Hematopoietic multipotent progenitor cell treated with erythropoietin and hydrocortisone succinate and interleukin-3 and kit ligand, for 15 days (in vitro differentiated cells): ENCODE results near the gene PHLDA2.

Source experiments
- DNase-seq: peaks from one replicate; pipeline ENCODE4 v3.0.0-alpha.2; 2015; ENCODE audit warnings: low spot score

Gene PHLDA2

DNA sequence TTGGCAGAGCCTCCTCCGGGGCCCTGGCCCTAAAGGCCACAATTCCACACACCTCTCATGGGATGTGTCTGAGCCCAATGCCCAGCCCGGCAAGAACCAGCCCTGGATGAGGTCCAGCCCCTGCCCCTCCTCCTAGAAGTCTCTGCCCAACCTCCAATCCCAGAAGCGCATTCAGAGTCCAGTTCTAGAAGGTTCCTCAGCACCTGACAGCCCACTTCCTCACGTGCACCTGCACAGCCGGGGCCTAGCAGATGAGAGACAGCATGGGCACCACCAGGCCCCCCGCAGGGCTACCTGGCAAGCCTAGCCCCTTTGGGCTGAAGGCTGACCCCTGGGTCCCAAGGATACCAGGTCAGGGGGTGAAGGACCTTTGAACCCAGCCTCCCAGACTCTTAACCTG, 32.2 kb downstream of the PHLDA2 start:
- DNase-seq = no peak

DNA sequence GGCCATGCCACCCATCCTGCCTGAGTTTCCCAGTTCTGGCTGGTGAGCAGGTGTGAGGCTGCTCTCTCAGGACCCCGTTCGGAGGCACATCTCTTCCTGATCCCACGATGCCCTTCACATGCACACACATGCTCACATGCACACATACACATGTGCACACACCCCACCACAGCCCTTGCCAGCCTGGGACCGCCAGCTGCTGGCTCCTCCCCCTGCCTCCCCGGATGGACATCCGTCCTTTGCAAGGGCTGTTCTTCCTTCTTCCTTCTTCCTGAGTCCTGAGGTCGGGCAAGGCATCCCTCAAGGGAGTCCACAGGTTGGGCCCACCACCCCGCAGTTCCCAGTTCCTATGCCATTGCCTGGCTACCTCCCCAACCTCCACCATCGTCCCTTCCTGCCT, 33.2 kb downstream of the PHLDA2 start:
- DNase-seq = no peak

DNA sequence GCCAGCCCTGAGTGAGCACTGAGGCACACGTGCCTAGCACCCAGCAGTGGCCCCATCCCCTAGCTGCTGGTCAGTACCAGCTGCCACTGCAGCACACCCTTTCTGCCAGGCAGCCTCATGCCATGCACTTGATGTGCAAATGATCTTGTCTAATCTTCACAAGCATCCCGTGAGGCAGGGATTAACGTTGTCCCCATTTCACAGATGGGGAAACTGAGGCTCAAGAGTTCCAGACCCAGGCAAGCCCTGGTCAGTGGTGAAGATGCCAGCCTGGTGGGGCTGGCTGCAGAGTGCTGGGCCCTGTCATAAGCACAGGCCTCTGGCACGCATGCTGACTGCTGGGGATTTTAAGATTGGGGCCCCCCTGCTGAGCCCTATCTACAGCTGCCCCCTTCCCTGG, 35.3 kb downstream of the PHLDA2 start:
- no peak for DNase-seq

DNA sequence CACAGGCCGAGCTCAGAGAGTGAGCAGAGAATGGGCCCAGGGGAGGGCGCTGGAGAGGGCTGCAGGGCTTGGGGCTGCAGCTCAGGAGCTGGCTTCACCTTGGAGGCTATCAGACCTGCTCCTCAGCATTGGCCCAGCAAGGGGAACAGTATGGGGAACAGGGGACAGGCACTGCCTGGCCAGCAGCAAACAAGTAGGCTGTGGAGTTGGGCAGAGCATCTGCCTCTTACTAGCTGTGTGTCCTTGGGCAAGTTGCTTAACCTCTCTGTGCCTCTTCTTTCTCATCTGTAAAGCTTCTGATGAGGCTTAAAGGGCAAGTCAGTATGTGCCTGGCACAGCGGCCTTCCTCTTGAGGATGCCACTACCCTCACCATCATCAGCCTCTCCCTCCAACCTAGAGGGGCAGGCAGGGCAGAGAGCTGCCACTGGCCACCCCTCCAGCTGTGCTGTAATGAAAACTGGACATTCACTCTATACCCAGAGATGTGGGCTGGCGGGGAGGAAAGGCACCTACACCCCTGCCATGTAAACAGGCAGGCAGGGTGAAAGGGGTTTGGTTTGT, 36.2 kb downstream of the PHLDA2 start:
- no peak for DNase-seq

DNA sequence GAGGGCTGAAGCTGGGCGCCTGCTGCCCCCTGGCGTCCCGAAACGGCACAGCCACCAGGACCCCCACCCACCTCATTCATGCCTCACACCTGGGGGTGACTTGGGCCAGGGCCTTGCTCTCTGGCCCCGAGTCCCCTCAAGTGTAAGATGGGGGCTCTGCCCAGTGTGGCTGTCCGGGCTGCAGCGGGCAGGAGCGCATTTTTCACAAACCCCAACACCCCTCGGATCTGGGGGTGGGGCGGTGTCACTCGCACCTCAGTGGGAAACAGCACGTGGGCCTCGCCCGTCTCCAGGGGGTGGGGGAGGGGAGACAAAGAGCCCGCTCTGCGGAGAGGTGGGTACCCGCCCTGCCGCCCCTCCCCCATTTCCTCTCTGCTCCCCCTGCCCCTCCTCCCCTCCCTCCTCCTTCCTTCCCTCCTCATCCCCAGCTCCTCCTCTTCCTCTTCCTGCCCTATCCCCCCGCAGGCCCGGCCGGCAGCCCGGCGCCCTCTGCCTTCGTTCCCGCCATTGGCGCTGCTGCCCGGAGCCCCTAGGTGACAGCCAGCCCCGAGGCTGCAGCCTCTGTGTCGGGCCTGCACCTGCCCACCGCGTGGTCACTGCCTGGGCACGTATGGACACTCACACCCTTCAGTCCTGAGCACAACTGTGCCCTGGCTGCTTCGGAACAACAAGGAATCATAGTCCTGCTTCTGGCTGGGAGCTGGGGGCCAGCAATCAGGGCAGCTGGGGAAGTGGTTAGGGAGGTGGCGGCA, 36.8 kb downstream of the PHLDA2 start:
- DNase-seq = peak; percentile 21

DNA sequence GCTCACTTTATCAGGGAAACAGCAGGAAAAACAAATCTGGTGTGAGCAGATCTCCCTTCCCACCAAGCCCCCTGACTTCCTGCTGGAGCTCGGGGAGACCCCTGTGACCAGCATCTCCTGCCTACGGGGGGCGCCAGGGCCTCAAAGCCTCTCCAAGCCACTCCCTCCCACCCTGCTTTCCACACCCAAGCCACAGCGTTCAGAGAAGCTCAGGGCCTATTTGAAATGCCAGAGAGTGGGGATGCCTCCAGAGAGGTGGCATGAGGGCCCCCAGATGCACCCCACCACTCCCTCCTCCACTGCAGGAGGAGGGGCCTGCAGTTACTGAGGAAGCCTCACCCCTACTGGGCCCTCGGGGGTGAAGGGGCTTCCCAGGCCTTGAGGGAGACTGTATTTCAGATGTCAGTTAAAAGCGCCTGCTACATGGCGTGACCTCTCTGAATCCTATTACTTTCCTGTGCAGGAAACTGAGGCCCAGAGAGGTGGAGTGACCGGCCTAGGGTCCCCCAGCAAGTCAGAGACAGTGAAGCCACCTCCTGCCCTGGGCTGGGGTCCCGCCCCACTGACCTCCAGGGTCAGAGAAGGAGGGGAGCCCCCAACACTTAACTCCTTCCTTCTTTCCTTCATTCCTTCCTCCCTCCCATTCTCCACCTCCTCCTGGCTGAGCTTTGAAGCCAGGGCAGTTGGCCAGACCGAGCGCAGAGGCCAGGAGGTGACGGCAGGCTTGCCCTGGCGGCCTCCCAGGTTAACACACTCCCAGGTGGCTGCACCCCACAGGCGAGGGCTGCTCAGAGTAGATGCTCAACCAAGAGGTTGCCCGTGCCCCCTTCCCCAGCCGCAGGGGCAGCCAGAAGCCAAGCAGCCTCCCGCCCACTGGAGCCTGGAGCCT, 37.6 kb downstream of the PHLDA2 start:
- DNase-seq = no peak

DNA sequence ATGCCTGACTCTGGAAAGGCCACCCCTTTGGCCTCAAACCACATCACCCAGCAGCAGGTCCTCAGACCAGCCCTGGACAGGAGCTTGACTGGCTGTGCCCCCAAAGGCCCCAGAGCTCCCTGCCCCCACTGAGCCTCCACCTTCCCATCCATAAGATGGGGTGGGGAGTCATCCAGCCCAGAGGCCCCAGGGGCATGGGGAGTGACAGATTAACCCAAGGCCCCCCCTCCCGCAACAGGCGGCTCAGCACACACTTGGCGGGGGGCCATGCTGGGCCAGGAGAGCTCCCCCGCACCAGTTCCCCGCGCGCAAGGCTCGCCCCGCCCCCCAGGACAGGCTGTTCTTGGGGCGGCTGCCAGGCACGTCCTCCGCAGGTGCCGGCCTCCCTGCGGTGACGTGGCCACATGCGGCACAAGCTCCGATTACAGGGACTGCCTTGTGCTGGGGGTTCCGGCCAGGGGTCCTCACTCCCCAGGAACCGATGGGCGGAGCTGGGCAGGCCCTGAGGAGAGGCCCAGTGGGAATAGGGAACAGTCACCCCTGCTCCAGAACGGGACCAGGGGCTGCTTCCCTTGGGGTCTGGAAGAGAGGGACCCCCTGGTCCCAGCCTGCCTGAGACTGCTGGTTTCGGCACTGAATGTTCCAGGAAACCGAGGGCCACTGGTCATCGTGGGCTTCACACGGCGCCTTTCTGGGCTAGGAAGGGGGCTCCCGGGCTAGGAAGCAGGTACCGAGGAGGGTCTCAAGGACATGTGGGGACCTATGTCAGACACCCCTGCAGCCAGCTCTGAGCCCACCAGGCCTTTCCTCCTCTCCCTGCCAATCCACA, 38.5 kb downstream of the PHLDA2 start:
- no peak for DNase-seq

DNA sequence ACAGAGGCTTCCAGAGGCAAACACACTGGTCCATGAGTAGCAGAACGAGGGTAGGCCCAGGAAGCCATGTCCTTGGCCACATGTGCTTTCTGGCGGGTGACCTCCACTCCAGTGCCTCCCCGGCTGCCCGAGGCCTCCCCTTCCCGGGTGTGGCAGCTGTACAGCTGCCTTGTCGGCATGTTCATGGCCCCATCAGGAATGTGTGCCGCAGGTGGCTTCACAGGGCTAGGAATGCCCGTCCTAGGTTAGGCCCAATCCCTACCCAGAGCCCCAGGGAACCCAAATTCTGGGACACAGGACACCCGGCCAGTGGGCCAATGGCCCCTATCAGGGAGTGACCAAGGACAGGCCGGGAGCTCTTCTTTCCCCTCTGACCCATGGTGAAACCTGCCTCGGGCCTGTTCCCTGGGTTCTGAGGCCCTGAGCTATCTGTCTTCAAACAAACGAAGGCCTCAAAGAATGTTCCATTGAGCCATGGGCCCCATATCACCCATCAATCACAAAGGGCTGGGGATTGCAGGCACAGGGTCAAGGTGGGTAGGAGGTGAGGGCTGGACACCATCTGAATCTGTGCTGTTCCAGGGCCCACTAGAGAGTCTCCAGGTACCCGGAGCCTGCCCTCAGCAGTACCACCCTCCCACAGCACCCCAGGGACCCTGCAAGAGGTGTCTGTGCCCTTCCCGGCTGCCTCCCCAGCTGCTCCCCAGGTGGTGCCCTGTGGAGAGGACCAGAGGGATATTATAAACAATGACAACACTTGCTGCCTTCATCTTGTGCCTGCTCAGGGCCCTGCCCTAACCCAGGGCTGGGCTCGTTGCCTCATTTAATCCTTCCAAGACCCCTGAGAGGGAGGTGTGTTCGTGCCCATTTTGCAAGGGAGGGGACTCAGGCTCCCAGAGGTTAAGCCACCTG, 39.6 kb downstream of the PHLDA2 start:
- no peak for DNase-seq

DNA sequence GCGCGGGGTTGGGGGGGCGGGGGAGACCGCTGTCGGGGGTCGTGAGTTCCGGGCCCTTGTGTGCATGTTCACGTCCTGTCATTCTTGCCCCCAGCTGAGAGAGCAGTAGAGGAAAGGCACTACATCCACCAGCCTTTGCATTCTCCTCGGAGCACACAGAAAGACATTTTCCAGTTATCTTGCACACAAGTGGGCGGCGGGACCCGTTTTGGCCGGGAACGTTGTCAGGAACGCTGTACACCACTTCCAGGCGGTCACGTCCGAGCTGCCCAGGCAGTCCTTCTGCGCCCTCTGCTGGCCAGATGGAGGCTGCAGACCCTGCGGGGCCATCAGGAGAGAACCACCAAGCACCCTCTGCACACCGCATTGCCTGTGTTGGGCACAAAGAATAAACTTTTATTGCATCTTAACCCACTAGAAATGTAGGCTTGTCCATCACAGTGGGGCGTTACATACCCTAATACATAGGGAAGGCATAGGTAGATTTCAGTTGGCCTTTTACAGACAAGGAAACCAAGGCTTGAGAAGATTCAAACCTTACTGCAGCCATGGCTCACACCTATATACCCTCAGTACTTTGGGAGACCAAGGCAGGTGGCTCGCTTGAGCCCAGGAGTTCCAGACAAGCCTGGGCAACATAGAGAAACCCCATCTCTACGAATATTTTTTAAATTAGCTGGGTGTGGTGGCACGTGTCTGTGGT, 40.8 kb downstream of the PHLDA2 start:
- DNase-seq = peak; percentile 84

DNA sequence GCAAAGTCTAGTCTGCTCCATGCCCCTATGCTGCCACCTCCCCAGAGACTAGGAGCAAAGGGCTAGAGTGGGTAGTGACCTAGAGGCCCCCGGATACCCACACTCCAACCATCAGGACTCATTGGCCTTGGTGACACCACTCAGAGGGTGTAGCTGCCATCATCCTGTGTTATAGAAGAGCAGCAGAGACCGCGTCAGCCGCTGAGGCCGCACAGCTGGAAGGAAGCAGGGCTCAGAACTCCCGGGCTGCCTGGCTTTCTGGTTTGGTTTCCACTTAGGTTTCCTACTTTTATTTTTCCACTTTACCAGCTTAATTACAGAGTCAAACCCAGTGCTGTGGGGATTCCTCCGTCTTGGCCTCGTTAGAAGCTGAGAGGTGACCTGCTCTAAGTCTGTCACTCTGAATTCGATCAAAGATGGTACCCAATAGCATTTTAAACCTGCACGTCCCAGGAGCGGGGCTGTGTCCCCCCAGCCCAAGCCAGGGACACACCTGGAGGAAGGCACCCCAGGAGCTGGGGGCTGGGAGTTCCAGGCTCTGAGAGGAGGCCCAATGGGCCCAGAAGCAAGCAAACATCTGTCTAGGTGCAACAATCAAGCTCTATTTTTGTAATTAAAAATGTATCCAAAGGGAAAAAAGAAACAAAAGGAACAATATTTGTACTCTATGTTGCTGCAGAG, 41.6 kb downstream of the PHLDA2 start:
- no peak for DNase-seq

DNA sequence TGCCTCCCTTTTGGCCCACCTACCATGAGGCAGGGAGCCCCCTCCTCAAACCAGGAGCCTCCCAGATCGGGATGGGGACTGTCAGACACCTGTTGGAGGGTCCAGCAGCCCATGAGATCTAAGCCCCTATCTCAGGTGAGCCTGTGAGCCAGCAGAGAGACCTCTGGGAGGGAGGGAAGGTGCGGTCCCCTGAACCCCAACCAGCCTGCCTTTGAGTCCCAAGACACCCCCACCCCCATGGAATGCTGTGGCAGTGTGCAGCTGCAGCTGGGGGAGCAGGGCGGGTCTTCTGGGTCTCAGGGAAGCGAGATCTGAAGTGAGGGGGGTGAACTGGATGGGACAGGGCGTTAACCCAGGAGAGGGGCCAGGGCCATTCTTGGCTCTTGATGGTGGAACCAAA, 42.3 kb downstream of the PHLDA2 start:
- no peak for DNase-seq

DNA sequence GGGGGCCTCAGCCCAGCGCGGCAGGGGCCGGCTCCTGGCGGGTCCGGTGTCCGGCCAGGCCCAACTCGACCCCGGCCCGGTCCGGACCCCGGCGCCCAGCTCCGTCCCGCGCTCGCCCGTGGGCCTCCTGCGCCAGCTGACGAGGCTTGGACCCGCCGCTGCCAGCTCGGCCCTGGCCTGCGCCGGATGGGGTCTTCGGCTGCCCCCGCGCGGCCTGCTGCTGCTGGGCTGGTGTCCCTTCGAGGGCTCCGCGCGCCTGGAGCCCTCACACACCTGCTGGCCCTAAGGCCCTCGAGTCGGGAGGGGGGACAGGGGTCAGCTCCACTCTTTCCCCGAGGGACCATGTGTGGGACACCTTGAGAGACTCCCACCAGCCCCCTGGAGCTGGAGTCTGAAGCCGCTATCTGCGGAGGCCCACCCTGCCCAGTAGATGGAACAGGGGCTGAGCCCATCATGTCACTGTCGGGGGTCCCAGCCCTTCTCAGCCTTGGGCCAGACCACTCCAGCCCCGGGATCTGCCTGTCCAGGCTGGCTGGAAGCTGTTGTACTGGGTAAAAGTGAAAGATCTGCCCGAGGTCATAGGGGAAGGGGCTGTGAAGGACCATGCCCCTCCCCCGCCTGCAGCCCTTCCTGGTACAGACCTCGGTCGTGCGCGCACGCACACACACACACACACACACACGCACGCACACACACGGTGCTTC, 42.9 kb downstream of the PHLDA2 start:
- no peak for DNase-seq

DNA sequence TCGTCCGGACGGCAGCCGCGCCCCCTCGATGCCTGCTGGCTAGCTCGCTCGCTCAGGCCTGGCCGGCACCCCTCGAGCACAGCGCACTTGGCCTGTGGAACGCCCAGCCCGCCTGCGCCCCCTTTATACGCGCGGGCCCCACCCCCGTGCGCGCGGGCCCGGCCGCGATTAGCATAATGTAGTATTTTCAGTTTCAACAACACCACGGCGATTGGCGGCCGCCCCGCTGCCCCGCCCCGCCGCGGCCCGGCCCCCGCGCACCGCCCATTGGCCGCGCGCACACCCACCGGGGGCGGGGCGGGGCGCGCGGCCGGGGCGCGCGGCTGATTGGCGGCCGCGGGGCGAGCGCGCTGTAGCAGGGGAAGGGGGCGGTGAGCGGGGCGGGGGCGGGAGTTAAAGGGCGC, 43.5 kb downstream of the PHLDA2 start, which contains the start of gene CDKN1C:
CDKN1C (minus strand) TSS at position 98 of the 404 bp plus-strand sequence. CDS start 319 bp downstream, outside the sequence.
- peak; percentile 78 for DNase-seq

DNA sequence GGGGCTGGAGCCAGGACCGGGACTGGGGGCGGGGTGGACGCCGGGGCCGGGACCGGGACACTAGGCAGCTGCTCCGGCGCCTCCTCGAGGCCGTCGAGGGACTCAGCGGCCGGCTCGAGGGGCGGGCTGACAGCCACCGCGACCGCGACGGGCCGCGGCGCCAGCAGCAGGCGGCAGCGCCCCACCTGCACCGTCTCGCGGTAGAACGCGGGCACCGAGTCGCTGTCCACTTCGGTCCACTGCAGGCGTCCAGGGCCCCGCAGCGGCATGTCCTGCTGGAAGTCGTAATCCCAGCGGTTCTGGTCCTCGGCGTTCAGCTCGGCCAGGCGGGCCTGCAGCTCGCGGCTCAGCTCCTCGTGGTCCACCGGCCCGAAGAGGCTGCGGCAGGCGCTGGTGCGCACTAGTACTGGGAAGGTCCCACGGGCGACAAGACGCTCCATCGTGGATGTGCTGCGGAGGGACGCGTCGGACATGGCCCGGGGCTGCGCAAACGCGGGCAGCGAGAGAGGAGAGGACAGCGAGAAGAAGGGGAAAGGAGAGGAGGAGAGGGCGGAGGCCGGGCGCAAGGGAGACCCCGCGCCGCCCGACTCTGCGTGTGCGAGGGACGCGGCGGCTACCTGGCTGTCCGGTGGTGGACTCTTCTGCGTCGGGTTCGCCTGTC, 44.1 kb downstream of the PHLDA2 start:
- DNase-seq = peak; percentile 28

DNA sequence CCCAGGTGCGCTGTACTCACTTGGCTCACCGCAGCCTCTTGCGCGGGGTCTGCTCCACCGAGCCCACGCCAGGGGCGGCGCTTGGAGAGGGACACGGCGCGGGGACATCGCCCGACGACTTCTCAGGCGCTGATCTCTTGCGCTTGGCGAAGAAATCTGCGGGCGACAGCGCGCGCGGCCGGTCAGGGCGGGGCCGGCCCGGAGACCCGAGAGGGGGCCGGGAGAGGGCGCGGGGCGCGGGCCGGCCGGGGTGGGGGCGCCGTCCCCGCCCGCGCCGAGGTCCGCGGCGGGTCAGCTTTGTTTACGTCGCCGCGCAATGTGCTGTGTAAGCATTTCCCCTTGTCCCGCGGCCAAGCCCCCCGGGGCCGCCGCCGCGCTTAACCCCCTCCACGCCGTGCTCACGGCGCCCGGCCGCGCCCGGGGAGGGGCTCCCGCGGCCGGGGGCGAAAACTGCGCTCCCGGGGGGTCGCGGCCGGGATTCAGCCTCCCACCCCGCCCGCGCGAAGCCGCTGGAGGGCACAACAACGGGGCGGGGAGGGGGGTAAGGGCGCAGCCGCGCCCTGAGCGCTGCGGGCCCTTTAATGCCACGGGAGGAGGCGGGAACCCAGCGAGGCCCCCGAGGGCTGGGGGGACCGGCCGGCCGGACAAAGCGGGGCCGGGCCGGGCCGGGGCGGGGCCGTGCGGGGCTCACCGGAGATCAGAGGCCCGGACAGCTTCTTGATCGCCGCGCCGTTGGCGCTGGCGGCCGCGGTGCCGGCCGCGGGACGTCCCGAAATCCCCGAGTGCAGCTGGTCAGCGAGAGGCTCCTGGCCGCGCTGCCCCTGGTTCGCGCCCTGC, 45.0 kb downstream of the PHLDA2 start:
- no peak for DNase-seq

DNA sequence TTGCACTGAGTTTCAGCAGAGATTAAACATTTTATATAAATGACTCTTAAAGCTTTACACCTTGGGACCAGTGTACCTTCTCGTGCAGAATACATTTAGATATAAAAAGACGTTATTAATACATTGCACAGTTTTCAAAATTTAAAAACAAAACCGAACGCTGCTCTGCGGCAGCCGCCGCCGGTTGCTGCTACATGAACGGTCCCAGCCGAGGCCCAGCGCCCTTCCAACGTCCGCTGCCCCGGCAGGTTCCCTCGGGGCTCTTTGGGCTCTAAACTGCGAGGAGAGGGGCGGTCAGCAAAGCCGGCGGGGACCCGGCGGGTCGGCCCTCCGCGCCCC, 45.6 kb downstream of the PHLDA2 start:
- no peak for DNase-seq

DNA sequence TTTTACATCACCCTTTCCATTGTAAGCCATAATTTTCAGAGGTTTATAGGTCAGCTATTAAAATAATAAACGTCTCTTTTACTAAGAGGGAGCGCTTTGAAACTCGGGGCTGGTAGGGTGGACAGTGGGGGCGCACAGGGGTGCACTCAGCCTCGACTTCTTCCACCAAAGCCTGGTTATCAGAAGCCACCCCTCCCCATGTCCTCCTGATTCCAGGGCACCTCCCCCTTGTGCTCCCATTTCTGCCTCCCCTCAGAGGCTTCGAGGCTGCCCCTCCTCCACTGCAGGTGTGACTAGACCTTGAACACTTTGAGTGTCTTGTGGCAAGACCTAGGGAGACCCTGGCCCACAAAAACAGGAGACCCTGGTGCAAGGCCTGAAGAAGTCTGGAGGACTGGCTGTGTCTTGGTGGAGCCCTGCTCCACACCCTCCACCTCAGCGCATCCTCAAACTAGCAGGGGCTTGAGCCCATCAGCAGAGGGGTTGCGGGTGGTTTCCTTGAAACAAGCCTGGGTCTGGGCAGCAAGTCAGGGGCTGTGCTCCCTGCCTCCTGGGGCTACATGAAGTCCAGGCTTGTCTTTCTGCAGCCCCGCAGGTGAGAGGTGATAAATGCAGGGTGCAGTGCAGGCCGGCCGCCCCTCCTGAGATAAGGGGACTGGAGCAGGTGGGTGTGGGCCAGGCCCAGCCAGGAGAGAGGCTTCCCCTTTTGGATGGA, 46.7 kb downstream of the PHLDA2 start:
- DNase-seq = no peak
